ENCODE data around the gene NR2C2.
"Not testable (repeated sequence)": the region's sequence is repeated elsewhere in the genome, so short reads cannot be mapped to it uniquely, and the experiment has no call there.

Gene NR2C2

GRCh38 chr3:14947100-14947885 lies at the start of gene NR2C2:
NR2C2 (plus strand) TSS chr3:14947583; CDS start chr3:15003915, 56,332 bp downstream.
- peak in 13 of 14 donors; percentile 39 to 88 (median 74) for DNase-seq

GRCh38 chr3:14898929-14899328 lies 48.5 kb upstream of the NR2C2 start:
- DNase-seq: no peak

DNA sequence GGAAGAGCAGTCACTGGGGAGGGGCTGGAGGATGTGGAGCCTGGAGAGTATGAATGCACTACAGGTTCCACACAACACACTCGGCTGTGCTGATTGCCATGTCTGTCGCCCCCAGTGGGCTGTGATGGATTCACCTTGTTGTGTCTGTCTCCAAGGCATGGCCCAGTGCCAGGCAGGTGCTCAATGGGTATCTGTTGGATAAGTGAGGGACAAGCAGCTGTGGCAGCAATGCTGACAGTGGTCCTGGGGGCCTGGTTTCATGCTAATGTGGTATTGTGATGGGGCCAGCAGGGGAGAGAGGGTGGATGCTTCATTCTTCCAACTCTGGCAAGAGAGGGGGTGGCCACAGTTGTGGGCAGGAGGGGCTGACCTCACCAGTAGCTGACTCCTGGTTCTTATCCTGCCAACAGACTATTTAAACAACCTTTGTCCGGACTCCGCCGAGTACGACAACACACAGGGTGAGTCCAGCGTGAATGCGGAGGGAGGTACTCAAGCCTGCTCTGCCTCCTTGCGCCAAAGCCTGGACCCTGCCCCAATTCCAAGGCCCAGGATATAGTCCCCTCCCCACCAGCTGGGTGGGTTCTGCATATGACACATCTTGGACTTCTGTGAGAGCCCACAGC lies 47.3 kb upstream of the NR2C2 start:
- no peak for DNase-seq

DNA sequence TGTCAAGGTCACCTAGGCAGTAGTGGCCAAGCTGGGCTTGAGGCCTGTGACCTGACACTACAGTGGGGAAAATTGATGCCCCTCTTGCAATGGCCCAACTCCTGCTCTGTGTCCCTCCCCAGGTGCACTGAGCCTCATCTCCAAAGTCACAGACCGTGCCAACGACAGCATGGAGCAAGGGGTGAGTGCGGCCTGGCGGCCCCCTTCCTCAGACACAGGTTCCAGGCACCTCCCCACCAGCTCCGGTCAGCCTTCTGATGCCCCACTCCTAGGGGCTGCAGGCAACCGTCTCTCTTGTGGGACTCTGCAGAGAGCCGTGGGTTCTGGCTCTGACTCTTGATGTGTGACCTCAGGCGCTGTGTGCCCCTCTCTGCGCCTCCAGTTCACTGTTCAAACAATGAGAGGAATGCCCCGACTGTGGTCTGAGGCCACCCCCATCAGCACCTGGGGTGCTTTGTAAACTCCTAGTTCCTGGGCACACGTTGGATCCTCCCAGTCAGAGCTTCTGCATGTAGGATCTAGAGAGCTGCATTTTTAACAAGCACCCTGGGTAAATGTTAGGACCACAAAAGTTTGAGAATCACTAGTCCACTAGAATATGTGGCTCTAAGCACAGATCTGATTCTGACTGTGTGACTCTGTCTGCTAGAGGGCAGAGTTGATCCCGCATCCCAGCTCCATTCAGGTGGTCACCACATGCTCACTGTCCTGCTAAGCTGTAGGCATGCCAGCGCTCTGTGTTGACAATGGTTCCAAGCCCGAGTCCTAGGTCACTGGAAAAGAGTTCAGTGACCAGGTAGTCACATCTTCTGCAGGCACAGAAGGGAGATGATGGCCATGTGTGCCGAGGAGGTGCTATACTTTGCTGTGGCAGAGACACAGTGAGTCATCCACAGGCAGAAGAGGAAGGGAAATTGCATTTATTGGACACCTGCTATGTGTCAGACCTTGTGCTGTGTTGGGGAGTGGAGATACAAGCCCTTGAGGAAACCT lies 46.2 kb upstream of the NR2C2 start:
- no peak for DNase-seq

DNA sequence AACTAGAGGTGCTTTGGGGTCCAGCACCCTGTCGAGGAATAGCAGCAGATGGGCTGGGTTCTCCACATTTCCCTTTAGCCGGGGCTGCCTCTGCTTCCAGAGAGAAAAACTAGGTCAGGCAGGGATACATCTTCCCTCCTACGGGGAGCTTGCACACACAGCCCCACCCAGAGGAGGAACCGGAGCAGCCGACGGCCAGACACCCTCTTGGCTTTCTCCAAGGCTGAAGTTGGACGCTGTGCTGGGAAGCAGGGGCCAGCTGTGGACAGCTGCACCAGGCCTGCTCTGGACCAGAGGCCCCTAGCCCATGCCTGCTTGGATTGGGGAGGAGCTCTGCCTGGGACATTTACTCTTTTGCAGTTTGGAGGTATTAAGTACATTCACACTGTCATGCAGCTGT lies 44.7 kb upstream of the NR2C2 start:
- no peak for DNase-seq

DNA sequence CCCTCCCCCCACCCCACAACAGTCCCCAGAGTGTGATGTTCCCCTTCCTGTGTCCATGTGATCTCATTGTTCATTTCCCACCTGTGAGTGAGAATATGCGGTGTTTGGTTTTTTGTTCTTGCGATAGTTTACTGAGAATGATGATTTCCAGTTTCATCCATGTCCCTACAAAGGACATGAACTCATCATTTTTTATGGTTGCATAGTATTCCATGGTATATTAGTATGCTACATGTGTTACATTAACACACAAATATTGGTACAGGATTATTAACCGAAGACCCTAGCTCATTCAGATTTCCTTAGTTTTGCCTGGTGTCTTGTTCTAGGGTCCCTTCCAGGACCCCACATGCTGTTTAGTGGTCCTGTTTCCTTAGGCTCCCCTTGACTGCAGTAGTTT lies 43.9 kb upstream of the NR2C2 start:
- DNase-seq: not testable (repeated sequence)

DNA sequence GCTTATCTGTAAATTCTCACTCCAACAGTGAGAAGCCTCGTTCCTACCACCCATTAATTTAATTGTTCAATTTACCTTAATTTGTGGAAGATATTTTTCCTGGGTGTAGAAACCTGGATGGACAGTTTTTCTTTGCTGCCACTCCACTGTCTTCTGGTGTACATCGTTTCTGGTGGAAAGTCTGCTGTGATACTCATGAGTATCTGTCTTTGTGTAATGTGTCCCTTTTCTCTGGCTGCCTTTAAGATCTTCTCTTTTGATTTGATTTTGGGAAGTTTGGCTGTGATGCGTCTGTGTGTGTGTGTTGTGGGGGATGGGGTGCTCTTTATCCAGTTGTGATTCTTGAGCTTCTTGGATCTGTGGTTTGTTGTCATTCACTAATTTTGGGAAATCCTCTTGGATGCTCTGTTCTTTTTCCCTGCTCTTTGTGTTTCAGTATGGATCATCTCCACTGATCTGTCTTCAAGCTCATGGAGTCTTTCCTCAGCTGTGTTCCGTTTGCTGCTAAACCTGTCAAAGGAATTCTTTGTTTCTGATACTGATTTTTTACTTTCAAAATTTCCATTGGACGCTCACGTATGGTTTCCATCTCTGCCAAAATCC lies 42.2 kb upstream of the NR2C2 start:
- DNase-seq: no peak

- no peak for DNase-seq
Measured at GRCh38 chr3:14906355-14906971, 40.9 kb upstream of the NR2C2 start.

GRCh38 chr3:14907043-14907966 lies 40.1 kb upstream of the NR2C2 start:
- no peak for DNase-seq

GRCh38 chr3:14909250-14909649 lies 38.1 kb upstream of the NR2C2 start:
- no peak for DNase-seq

DNA sequence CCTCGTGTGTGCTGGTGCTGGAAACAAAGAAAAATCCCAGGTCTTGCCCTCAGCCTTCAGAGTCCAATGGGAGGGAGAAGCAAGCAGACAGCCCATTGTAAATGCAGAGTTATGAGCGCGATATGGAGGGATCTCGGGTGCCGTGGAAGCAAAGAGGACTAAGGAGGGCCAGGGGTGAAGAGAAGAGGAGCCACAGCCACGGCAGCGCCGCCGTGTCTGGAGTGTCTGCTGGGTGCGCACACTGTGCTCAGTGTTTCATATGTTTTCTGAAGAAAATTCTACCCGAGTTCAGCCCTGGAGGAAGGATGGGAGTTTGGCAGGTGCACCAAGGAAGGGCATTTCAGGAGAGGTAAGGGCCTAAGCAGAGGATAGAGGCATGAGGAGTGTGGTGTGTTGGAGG lies 35.7 kb upstream of the NR2C2 start:
- DNase-seq: no peak

- no peak for DNase-seq
Measured at GRCh38 chr3:14913071-14913925, 34.1 kb upstream of the NR2C2 start.

DNA sequence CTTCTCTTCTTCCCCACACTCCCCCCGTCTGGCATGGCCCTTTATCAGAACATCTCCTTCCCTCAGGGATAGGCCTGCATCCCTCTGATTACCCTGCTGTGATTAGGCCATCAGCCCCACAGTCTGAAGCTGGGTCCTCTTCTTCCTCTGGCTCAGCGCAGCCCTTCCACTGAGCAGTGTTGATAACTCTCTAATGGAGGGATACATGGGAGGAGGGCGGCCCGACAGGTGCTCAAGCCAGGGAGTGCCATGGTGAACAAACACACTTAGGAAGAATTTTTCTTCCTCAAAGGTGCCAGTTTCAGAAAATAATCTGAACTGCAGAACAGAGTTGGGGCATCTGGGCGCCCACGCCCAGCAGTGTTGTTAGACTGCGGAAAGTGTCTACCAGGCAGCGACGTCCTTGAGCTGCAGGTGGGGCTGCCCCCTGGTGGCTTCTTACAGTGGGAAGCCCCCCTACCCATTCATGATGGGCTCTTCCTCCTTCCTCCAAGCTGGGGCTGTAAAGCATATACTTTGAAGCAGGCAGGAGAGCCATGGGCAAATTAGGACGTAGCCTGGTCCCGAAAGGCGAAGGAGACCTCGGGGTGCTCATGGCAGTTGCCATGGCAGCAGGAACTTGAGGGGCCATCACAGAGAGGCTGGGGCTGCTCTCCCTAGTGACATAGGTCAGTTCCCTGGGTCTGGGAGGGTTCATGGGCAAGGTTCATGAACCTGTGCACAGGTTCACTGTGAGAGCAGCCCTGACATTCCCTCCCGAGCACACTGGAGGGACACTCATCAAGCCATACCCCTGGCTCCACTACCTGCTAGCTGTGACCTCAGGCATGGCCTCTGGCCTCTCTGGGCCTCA lies 33.2 kb upstream of the NR2C2 start:
- no peak for DNase-seq

- no peak for DNase-seq
Measured at GRCh38 chr3:14914779-14915117, 32.6 kb upstream of the NR2C2 start.

DNA sequence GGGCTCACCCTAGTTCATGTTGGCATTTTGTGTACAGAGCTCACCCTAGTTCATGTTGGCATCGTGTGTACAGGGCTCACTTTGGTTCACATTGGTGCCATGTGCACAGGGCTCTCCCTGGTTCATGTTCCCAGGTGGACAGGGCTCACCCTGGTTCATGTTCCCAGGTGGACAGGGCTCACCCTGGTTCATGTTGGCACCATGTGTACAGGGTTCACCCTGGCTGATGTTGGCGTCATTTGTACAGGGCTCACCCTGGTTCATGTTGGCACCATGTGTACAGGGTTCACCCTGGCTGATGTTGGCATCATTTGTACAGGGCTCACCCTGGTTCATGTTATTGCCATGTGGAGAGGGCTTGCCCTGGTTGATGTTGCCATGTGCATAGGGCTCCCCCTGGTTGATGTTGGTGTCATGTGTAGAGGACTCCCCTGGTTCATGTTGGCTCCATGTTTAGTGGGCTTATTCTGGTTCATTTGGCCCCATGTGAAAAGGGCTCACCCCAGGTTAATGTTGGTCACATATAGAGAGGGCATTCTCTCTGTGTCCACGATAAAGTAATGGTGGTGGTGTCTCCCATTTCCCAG lies 31.7 kb upstream of the NR2C2 start:
- no peak for DNase-seq

DNA sequence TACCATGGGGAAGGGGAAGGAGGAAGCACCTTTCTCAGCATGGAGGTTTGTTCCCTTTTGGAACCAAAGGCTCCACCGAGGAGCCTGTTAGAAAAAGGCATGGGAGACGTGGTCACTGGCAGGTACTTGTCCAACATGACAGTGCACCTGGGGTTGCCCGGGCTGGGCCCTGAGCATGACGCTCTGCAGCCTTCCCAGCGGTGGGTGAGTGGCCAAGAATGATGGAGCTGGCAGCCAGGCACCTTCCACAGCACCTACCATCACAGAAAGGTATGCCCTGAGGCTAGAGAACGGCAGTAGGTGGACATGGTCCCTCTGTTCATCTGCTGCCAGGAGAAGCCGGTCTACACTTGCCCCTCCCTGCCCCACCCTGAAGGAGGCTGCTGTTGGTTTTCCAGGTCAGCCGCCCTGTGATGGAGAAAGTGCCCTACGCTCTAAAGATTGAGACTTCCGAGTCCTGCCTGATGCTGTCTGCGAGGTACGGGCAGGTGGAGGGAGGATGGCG lies 29.0 kb upstream of the NR2C2 start:
- DNase-seq: no peak

DNA sequence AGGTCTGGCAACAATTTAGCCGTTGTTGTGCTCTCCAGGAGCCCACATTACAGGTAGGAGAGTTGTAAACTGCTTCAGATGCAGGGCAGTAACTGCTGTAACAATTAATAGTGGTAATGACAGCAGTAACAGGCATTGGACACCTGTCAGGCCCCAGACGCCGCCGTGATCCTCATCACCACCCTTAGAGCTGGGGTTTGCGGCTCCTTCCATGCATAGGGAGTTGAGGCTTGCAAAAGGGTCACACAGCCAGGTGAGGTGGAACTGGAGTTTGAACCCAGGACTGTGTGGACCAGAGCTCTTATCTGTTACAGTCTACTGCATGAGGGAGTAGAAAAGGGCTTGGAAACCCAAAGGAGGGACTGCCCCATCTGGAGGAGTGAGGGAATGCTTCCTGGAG lies 26.8 kb upstream of the NR2C2 start:
- no peak for DNase-seq

DNA sequence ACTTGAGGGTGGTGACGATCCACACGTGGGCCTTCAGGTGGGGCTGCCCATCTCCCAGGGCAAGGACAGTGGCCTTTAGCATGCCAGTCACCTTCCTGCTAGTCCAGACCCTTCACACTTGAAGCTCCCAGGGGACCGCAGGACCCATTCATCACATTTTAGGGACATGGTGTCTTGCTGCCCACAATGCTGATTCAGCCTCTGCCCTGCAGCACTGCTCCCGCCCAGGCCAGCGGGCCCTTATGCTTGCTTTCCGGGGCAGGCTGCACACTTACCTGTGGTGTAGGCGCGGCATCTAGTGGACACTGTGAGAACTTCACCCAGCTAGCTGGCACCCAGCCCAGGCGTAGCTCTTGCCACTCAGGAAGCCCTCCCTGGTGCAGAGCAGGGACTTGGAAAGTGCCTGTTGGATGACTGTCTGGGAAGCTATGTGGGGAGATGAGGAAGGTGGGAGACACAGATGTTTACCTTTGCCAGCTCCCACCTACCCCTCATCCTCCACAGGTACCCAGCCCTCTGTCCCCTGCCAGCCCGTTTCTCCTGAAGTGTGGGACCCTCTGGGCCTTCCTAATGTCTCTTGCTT lies 26.3 kb upstream of the NR2C2 start:
- peak; percentile 14 to 85 (median 66) for DNase-seq
